HepG2 (cell line): Measurements from ENCODE around the gene LMOD1. TPM values are rescaled to one million over a fixed set of nuclear protein-coding genes. Genes with fewer than 3 reads are reported as not detected.

ENCODE experiments used
- BORCS8-MEF2B ChIP-seq: sonication (generic); formaldehyde crosslinking; IDR thresholded peaks from 2 replicates; pipeline ENCODE4 v1.8.0; 2022; ENCODE audit warnings: mild to moderate bottlenecking, missing genetic modification reagents
- EED ChIP-seq: sonication (generic); formaldehyde crosslinking; IDR thresholded peaks from 2 replicates; pipeline ENCODE4 v1.5.0; 2020; ENCODE audit warnings: mild to moderate bottlenecking, missing genetic modification reagents
- MIER2 ChIP-seq: IDR thresholded peaks from 2 replicates; pipeline ENCODE4 v1.6.1; 2016; ENCODE audit warnings: missing biosample characterization, missing genetic modification reagents
- NCOA5 ChIP-seq: sonication (generic); formaldehyde crosslinking; IDR thresholded peaks from 2 replicates; pipeline ENCODE4 v1.4.0; 2020; ENCODE audit warnings: missing genetic modification reagents
- NFYB ChIP-seq: sonication (generic); formaldehyde crosslinking; IDR thresholded peaks from 2 replicates; pipeline ENCODE4 v1.4.0; 2020; ENCODE audit warnings: missing genetic modification reagents
- RARG ChIP-seq: sonication (generic); formaldehyde crosslinking; IDR thresholded peaks from 2 replicates; pipeline ENCODE4 v1.4.0; 2020; ENCODE audit warnings: low read depth, mild to moderate bottlenecking, missing genetic modification reagents
- SIX4 ChIP-seq: sonication (generic); formaldehyde crosslinking; IDR thresholded peaks from 2 replicates; pipeline ENCODE4 v1.4.0; 2020; ENCODE audit warnings: missing genetic modification reagents
- TEAD2 ChIP-seq: sonication (generic); formaldehyde crosslinking; IDR thresholded peaks from 2 replicates; pipeline ENCODE4 v1.9.0; 2021; ENCODE audit warnings: missing genetic modification reagents
- TSC22D2 ChIP-seq: sonication (generic); formaldehyde crosslinking; IDR thresholded peaks from 2 replicates; pipeline ENCODE4 v1.5.1; 2020; ENCODE audit warnings: missing genetic modification reagents, mild to moderate bottlenecking, borderline replicate concordance
- ZMYM3 ChIP-seq: sonication (generic); formaldehyde crosslinking; IDR thresholded peaks from 2 replicates; pipeline ENCODE4 v1.5.1; 2020; ENCODE audit warnings: mild to moderate bottlenecking, missing genetic modification reagents
- ZNF180 ChIP-seq: sonication (generic); formaldehyde crosslinking; IDR thresholded peaks from 2 replicates; pipeline ENCODE4 v1.4.0; 2020; ENCODE audit warnings: low read depth, missing genetic modification reagents, borderline replicate concordance
- ZNF230 ChIP-seq: sonication (generic); formaldehyde crosslinking; IDR thresholded peaks from 2 replicates; pipeline ENCODE4 v1.4.0; 2020; ENCODE audit warnings: mild to moderate bottlenecking, missing genetic modification reagents
- ZNF234 ChIP-seq: sonication (generic); formaldehyde crosslinking; conservative IDR thresholded peaks from 2 replicates; pipeline ENCODE4 v1.5.1; 2020; ENCODE audit warnings: mild to moderate bottlenecking, missing genetic modification reagents
- ZNF879 ChIP-seq: sonication (generic); formaldehyde crosslinking; IDR thresholded peaks from 2 replicates; pipeline ENCODE4 v1.8.1; 2023; ENCODE audit warnings: missing genetic modification reagents
- ZSCAN30 ChIP-seq: sonication (generic); formaldehyde crosslinking; IDR thresholded peaks from 2 replicates; pipeline ENCODE4 v1.5.0; 2020; ENCODE audit warnings: mild to moderate bottlenecking, missing genetic modification reagents
- polyA plus RNA-seq, 8 experiments: library from polyadenylated mRNA; depleted of rRNA in 3 of 8; stranded (reverse) in 7 of 8; unstranded in 1 of 8; fragments of >200 nt; fragmentation: Illumina TruSeq in 4 of 8; extraction: Trizol in 4 of 8; gene quantifications; 2 replicates each; pipeline versions ENCODE4 v1.2.1 to v1.2.3, GENCODE V29; 2011 to 2016; ENCODE audit warnings: low read depth in 4 of 8, missing spikeins in 1 of 8, mixed read lengths in 1 of 8; ENCODE audit not compliant: insufficient read depth in 1 of 8
- total RNA-seq, 5 experiments: library from RNA; depleted of rRNA; stranded (reverse); fragments of >200 nt; fragmentation: Illumina TruSeq; extraction: Trizol; gene quantifications; 2 replicates each; pipeline ENCODE4 v1.2.3, GENCODE V29; 2016; ENCODE audit warnings: low read depth in 1 of 5
- TF ChIP-seq, protein P1 (sequence below): sonication (generic); formaldehyde crosslinking; IDR thresholded peaks from 2 replicates; pipeline ENCODE4 v1.4.0; 2020; ENCODE audit warnings: mild to moderate bottlenecking, missing genetic modification reagents
- TF ChIP-seq, protein P2 (sequence below): sonication (generic); formaldehyde crosslinking; IDR thresholded peaks from 2 replicates; pipeline ENCODE4 v1.4.0; 2020; ENCODE audit warnings: missing genetic modification reagents
- TF ChIP-seq, protein P3 (sequence below), 2 experiments: IDR thresholded peaks; 2 replicates each; pipeline ENCODE4 v1.6.1; 2011 to 2012; ENCODE audit warnings: low read length in 2 of 2, borderline replicate concordance in 1 of 2, low read depth in 1 of 2, mild to moderate bottlenecking in 1 of 2, moderate library complexity in 1 of 2
- TF ChIP-seq, protein P4 (sequence below): sonication (generic); formaldehyde crosslinking; IDR thresholded peaks from 2 replicates; pipeline ENCODE4 v1.8.1; 2023; ENCODE audit warnings: mild to moderate bottlenecking, moderate library complexity, missing genetic modification reagents
- TF ChIP-seq, protein P5 (sequence below): sonication (generic); formaldehyde crosslinking; IDR thresholded peaks from 2 replicates; pipeline ENCODE4 v1.9.0; 2021; ENCODE audit warnings: missing genetic modification reagents, borderline replicate concordance

LMOD1 gene
- total and polyA plus RNA-seq, 2 of the 13 experiments (the other 11 are each of a cell fraction or from before 2014, with no cell fraction given), result not detected

DNA sequence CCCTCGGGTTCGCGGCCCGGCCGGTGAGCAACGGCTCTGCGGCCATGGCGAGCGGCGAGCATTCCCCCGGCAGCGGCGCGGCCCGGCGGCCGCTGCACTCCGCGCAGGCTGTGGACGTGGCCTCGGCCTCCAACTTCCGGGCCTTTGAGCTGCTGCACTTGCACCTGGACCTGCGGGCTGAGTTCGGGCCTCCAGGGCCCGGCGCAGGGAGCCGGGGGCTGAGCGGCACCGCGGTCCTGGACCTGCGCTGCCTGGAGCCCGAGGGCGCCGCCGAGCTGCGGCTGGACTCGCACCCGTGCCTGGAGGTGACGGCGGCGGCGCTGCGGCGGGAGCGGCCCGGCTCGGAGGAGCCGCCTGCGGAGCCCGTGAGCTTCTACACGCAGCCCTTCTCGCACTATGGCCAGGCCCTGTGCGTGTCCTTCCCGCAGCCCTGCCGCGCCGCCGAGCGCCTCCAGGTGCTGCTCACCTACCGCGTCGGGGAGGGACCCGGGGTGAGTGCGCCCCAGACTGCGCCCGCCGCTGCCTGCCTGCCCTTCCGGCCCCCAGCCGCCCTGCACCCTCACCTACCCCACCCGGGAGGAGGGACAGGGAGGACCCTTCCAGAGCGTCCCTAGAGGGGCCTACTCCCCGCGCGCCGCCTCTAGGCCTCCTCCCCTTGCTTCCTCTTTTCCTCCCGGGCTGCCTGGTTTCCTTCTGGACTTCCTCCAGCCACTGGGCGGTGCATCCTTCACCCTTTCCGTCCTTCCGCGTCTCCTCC lies 36.5 kb upstream of the LMOD1 start, which contains the start of gene RNPEP (continued):
- TF ChIP-seq TSC22D2 (no peak), ZNF230 (CRISPR knock-in tag) (no peak), ZNF234 (CRISPR knock-in tag) (no peak), ZNF879 (CRISPR knock-in tag) (no peak), RARG (CRISPR knock-in tag) (no peak), BORCS8-MEF2B (peak; percentile 53), ZNF180 (CRISPR knock-in tag) (no peak), EED (CRISPR knock-in tag) (peak; percentile 77; the same call in 1 of the 2 replicates), SIX4 (CRISPR knock-in tag) (no peak), ZSCAN30 (CRISPR knock-in tag) (no peak), NCOA5 (CRISPR knock-in tag) (no peak), ZMYM3 (peak; percentile 51; the same call in 1 of the 2 replicates), TEAD2 (no peak), NFYB (CRISPR knock-in tag) (no peak), MIER2 (CRISPR knock-in tag) (no peak)
- TF ChIP-seq, protein P1, sequence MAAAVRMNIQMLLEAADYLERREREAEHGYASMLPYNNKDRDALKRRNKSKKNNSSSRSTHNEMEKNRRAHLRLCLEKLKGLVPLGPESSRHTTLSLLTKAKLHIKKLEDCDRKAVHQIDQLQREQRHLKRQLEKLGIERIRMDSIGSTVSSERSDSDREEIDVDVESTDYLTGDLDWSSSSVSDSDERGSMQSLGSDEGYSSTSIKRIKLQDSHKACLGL (CRISPR knock-in tag), result no peak; the same call in 1 of the 2 replicates
- TF ChIP-seq, protein P2, sequence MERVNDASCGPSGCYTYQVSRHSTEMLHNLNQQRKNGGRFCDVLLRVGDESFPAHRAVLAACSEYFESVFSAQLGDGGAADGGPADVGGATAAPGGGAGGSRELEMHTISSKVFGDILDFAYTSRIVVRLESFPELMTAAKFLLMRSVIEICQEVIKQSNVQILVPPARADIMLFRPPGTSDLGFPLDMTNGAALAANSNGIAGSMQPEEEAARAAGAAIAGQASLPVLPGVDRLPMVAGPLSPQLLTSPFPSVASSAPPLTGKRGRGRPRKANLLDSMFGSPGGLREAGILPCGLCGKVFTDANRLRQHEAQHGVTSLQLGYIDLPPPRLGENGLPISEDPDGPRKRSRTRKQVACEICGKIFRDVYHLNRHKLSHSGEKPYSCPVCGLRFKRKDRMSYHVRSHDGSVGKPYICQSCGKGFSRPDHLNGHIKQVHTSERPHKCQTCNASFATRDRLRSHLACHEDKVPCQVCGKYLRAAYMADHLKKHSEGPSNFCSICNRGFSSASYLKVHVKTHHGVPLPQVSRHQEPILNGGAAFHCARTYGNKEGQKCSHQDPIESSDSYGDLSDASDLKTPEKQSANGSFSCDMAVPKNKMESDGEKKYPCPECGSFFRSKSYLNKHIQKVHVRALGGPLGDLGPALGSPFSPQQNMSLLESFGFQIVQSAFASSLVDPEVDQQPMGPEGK, result peak; percentile 85
- TF ChIP-seq, protein P3, sequence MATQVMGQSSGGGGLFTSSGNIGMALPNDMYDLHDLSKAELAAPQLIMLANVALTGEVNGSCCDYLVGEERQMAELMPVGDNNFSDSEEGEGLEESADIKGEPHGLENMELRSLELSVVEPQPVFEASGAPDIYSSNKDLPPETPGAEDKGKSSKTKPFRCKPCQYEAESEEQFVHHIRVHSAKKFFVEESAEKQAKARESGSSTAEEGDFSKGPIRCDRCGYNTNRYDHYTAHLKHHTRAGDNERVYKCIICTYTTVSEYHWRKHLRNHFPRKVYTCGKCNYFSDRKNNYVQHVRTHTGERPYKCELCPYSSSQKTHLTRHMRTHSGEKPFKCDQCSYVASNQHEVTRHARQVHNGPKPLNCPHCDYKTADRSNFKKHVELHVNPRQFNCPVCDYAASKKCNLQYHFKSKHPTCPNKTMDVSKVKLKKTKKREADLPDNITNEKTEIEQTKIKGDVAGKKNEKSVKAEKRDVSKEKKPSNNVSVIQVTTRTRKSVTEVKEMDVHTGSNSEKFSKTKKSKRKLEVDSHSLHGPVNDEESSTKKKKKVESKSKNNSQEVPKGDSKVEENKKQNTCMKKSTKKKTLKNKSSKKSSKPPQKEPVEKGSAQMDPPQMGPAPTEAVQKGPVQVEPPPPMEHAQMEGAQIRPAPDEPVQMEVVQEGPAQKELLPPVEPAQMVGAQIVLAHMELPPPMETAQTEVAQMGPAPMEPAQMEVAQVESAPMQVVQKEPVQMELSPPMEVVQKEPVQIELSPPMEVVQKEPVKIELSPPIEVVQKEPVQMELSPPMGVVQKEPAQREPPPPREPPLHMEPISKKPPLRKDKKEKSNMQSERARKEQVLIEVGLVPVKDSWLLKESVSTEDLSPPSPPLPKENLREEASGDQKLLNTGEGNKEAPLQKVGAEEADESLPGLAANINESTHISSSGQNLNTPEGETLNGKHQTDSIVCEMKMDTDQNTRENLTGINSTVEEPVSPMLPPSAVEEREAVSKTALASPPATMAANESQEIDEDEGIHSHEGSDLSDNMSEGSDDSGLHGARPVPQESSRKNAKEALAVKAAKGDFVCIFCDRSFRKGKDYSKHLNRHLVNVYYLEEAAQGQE (IDR thresholded peaks at IDR 0.05; ENCODE audit: borderline replicate concordance in 1 of 2, low read depth in 1 of 2, low read length in 2 of 2), result no peak
- TF ChIP-seq, protein P4, sequence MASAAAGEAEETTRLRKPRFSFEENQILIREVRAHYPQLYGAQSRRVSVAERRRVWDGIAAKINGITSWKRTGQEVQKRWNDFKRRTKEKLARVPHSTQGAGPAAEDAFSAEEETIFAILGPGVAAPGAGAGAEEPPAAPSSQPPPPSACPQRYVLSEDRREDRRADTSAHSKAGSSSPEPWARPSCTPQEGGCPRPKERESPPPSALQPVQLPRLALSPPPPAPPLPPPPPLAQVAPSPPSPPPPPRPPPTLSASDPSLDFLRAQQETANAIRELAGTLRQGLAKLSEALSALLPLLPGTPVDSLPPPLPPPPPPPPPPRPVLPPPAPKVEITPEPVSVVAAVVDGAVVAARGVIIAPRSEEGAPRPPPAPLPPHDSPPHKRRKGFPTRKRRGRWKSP, result peak; percentile 87
- TF ChIP-seq, protein P5, sequence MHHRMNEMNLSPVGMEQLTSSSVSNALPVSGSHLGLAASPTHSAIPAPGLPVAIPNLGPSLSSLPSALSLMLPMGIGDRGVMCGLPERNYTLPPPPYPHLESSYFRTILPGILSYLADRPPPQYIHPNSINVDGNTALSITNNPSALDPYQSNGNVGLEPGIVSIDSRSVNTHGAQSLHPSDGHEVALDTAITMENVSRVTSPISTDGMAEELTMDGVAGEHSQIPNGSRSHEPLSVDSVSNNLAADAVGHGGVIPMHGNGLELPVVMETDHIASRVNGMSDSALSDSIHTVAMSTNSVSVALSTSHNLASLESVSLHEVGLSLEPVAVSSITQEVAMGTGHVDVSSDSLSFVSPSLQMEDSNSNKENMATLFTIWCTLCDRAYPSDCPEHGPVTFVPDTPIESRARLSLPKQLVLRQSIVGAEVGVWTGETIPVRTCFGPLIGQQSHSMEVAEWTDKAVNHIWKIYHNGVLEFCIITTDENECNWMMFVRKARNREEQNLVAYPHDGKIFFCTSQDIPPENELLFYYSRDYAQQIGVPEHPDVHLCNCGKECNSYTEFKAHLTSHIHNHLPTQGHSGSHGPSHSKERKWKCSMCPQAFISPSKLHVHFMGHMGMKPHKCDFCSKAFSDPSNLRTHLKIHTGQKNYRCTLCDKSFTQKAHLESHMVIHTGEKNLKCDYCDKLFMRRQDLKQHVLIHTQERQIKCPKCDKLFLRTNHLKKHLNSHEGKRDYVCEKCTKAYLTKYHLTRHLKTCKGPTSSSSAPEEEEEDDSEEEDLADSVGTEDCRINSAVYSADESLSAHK (CRISPR knock-in tag), result no peak
